Choroid plexus epithelial cell (primary cell): ENCODE results near the gene TCEAL4.

Source experiments
- DNase-seq: peaks from one replicate; pipeline ENCODE4 v3.0.0-alpha.2; 2010; ENCODE audit warnings: low read depth
- H3K4me3 ChIP-seq: 2 replicates; pipeline ENCODE4 v1.5.1; 2011; ENCODE audit warnings: low read depth, mild to moderate bottlenecking, control low read depth, low read length, moderate library complexity
- TF ChIP-seq, protein P1 (sequence below): conservative IDR thresholded peaks from 2 replicates; pipeline ENCODE4 v1.5.1; 2011; ENCODE audit warnings: low read depth, mild to moderate bottlenecking, control low read depth, inconsistent platforms, low read length, moderate library complexity

The TCEAL4 gene

DNA sequence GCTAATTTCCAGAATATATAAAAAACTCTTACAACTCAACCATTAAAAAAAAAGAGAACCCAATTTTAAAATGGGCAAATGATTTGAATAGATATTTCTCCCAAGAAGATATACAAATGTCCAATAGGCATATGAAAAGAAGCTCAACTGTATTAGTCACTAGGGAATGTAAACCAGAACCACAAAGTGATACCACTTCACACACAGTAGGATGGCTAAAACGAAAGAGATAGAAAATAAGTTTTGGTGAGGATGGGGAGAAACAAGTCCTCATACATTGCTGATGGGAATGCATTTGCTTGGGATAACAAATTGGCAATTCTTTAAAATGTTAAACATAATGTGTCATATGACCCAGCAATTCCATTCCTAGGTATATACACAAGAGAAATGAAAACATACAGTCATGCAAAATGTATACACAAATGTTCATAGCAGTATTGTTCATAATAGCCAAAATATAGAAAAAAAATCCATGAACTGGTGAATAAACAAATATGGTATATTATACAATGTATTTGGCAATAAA, 28.1 kb downstream of the TCEAL4 start:
- TF ChIP-seq, protein P1, sequence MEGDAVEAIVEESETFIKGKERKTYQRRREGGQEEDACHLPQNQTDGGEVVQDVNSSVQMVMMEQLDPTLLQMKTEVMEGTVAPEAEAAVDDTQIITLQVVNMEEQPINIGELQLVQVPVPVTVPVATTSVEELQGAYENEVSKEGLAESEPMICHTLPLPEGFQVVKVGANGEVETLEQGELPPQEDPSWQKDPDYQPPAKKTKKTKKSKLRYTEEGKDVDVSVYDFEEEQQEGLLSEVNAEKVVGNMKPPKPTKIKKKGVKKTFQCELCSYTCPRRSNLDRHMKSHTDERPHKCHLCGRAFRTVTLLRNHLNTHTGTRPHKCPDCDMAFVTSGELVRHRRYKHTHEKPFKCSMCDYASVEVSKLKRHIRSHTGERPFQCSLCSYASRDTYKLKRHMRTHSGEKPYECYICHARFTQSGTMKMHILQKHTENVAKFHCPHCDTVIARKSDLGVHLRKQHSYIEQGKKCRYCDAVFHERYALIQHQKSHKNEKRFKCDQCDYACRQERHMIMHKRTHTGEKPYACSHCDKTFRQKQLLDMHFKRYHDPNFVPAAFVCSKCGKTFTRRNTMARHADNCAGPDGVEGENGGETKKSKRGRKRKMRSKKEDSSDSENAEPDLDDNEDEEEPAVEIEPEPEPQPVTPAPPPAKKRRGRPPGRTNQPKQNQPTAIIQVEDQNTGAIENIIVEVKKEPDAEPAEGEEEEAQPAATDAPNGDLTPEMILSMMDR: no peak
- no peak overlapping the region for H3K4me3 ChIP-seq
- DNase-seq: no peak

DNA sequence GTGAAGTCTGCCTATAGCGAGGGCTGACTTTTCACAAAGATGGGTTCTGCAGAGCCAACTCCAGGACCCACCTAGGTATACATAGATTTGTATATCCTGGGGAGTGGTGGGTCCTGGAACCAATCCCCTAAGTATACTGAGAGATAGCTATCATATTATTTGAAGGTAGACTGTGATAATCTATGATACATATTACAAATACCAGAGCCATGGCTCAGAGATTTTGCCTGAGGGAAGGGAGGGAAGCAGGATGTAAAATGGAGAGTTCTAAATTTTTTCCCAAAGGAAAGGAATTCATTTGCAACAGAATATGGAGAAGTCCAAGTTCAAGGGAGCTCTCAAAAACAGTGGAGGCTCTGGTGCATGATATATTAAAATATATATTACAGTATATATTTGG, 29.7 kb downstream of the TCEAL4 start:
- no peak overlapping the region for H3K4me3 ChIP-seq
- no peak for DNase-seq
- TF ChIP-seq, protein P1: no peak

DNA sequence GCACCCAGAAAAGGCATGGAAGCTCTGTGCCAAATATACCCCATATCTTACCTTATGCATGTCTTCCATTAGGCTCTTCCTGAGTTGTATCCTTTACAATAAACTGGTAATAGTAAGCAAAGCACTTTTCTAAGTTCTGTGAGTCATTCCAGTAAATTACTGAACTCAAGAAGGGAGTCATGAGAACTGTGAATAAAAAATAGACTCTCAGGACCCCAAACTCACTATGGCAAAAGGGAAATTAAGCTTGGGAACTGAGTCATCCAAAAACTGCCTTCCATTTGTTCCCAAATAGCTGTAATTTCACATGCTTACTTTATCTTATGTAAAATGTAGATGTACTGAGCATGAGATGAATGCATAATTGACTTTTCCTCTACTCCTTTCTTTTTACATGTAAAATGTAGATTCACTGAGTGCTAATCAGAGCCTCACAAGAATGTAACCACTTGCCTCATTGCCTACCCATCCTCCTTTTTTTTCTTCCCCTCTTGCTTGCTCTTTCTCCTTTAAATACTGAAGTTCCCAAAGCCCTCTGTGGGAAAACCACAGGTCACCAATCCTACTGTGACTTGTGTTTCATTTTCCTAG, 30.6 kb downstream of the TCEAL4 start:
- no peak for DNase-seq
- no peak overlapping the region for H3K4me3 ChIP-seq
- TF ChIP-seq, protein P1: no peak

DNA sequence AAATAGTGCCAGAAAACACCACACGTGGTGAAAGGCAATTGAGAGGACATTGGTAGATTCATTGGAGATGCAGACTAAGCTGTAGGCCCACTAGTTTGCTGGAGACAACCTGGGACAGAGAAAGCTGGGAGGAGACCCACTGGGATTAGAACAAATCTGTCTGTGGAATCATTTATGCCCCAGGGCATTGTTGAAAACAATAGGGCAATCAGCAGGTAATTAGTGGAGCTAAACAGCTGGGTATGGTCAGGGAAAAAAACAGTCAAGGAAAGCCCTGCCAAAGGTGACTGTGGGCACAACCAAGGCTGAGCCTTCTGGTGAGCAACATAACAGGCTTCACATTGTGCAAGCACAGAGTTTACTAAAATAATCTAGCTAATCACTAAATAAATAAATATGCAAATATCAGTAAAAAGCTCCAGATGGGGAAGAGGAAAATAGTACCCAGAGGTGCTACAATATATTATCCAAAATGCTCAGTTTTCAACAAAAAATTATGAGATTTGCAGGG, 31.4 kb downstream of the TCEAL4 start:
- H3K4me3 ChIP-seq: no peak overlapping the region
- TF ChIP-seq, protein P1: no peak

DNA sequence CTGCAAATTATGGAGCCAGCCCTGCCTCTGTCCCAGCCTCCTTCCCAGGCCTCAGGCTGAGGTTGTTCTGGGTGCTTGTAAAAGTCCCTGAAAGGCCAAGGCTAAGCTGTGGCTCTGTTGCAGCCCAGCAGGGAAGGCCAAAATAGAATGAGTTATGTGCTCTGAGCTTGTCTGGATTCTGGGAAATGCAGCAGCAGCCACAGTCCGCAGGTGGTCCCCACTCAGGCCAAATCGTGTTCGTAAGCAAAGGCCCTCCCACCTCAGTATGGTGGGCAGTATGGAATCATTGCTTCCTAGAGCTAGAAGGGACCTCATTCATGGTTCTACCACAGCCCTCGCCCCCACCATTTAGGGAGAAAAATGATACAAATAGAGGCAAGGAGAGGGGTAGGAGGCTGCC, 38.8 kb downstream of the TCEAL4 start:
- DNase-seq: peak; percentile 57
- no peak overlapping the region for H3K4me3 ChIP-seq
- TF ChIP-seq, protein P1: no peak

More for the DNA sequence above, 31.4 kb downstream of the TCEAL4 start:
- DNase-seq: no peak

DNA sequence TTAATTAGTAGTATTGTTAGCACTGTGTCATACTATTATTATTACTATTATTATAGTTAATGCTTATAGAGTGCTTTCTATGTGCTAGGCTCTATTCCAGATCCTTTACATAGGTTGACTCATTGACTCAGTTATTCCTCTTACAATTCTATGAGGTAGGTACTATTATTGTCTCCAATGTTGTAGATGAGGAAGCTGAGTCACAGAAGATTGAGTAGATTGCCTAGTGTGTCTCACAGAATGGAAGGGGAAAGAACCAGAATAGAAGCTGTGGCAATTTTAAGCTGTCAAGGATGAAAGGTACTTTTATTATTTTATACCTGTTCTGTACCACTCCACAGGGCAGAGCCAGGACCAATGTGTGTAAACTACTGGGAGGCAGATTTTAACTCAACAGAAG, 41.5 kb downstream of the TCEAL4 start:
- TF ChIP-seq, protein P1: no peak
- no peak overlapping the region for H3K4me3 ChIP-seq
- DNase-seq: no peak
